H1 (cell line): ENCODE measurements around the gene ZNF283. TPM values are rescaled to one million over a fixed set of nuclear protein-coding genes. Genes with fewer than 3 reads are reported as not detected.

Source experiments
- CTCF ChIA-PET: fragments of 300-600 bp; sonication (Branson Sonifier 250); formaldehyde crosslinking; loops from one replicate; lab custom pipeline; 2021; ENCODE audit not compliant: partially characterized antibody; lab: Charles Lee
- POLR2A ChIA-PET: fragments of 300-600 bp; sonication (Branson Sonifier 250); formaldehyde crosslinking; loops from one replicate; lab custom pipeline; 2021; ENCODE audit warnings: inconsistent platforms; ENCODE audit not compliant: partially characterized antibody; lab: Charles Lee
- DNase-seq, 2 experiments: peaks; one replicate each; pipeline versions ENCODE4 v3.0.0 to v3.0.0-alpha.2; 2010 to 2022; ENCODE audit warnings: low spot score in 2 of 2, low read depth in 1 of 2, mixed read lengths in 1 of 2
- FAIRE-seq: peaks from 2 replicates; lab custom pipeline; 2011; peaks lifted over from hg19 to GRCh38; lab: Jason Lieb, UNC
- H2AFZ ChIP-seq: 2 replicates; pipeline ENCODE4 v1.8.1; 2012; ENCODE audit warnings: low read length, inconsistent platforms
- H2AK5ac ChIP-seq: 2 replicates; pipeline ENCODE4 v1.6.1; 2013; ENCODE audit warnings: low read depth, low read length
- H2BK120ac ChIP-seq: replicated peaks from 2 replicates; pipeline ENCODE3; 2013; ENCODE audit warnings: low read depth, low read length, inconsistent platforms
- H2BK12ac ChIP-seq: 2 replicates; pipeline ENCODE4 v1.6.1; 2013; ENCODE audit warnings: low read depth, low read length
- H2BK15ac ChIP-seq: 2 replicates; pipeline ENCODE4 v1.6.1; 2013; ENCODE audit warnings: low read length
- H2BK20ac ChIP-seq: 2 replicates; pipeline ENCODE4 v1.6.1; 2013; ENCODE audit warnings: low read length
- H2BK5ac ChIP-seq: 2 replicates; pipeline ENCODE4 v1.6.1; 2013; ENCODE audit warnings: low read depth, low read length
- H3K14ac ChIP-seq: 2 replicates; pipeline ENCODE4 v1.6.1; 2013; ENCODE audit warnings: inconsistent platforms; ENCODE audit not compliant: insufficient read length
- H3K18ac ChIP-seq: 2 replicates; pipeline ENCODE4 v1.6.1; 2013; ENCODE audit warnings: low read length; ENCODE audit errors: extremely low read depth
- H3K23ac ChIP-seq: 2 replicates; pipeline ENCODE4 v1.6.1; 2013; ENCODE audit warnings: inconsistent platforms; ENCODE audit not compliant: insufficient read length
- H3K23me2 ChIP-seq: 2 replicates; pipeline ENCODE4 v1.6.1; 2013; ENCODE audit warnings: low read depth, low read length
- H3K27ac ChIP-seq: 2 replicates; pipeline ENCODE4 v1.6.1; 2011; ENCODE audit warnings: low read depth, low read length, inconsistent platforms
- H3K27me3 ChIP-seq, 4 experiments: replicated peaks in 1 of 4; 1 replicate in 1 of 4; 2 replicates in 3 of 4; pipeline versions ENCODE4 v1.6.1 to v1.8.1; 2011 to 2013; ENCODE audit warnings: low read length in 3 of 4, mild to moderate bottlenecking in 3 of 4, inconsistent platforms in 2 of 4, mixed read lengths in 2 of 4, moderate library complexity in 1 of 4; ENCODE audit not compliant: control insufficient read depth in 3 of 4, insufficient read depth in 3 of 4; ENCODE audit errors: extremely low read depth in 1 of 4
- H3K36me3 ChIP-seq, 4 experiments: 2 replicates each; pipeline versions ENCODE4 v1.6.1 to v1.8.1; 2011 to 2013; ENCODE audit warnings: mild to moderate bottlenecking in 4 of 4, low read length in 3 of 4, moderate library complexity in 2 of 4, control low read depth in 1 of 4, inconsistent platforms in 1 of 4; ENCODE audit not compliant: insufficient read depth in 4 of 4, control insufficient read depth in 2 of 4
- H3K4ac ChIP-seq: replicated peaks from 2 replicates; pipeline ENCODE3; 2013; ENCODE audit warnings: low read length, low read depth, mixed read lengths, inconsistent platforms; ENCODE audit not compliant: insufficient read length
- H3K4me1 ChIP-seq, 4 experiments: replicated peaks in 1 of 4; 1 replicate in 1 of 4; 2 replicates in 3 of 4; pipeline versions ENCODE4 v1.6.1 to v1.8.1; 2011 to 2013; ENCODE audit warnings: low read length in 3 of 4, inconsistent platforms in 2 of 4, mixed read lengths in 1 of 4; ENCODE audit not compliant: insufficient read depth in 4 of 4, control insufficient read depth in 3 of 4
- H3K4me2 ChIP-seq, 2 experiments: 2 replicates each; pipeline versions ENCODE4 v1.6.1 to v1.8.1; 2011 to 2013; ENCODE audit warnings: low read depth in 2 of 2, low read length in 2 of 2, control low read depth in 1 of 2, inconsistent platforms in 1 of 2, mild to moderate bottlenecking in 1 of 2; ENCODE audit not compliant: insufficient read depth in 1 of 2
- H3K4me3 ChIP-seq, 4 experiments: fragments of 200-600, 300-600 bp in 1 of 4; sonication (generic), shearing (Covaris generic), sonication (Bioruptor Twin) in 1 of 4; 2 replicates each; pipeline versions ENCODE4 v1.5.1 to v1.8.1; 2011 to 2016; ENCODE audit warnings: low read length in 4 of 4, low read depth in 3 of 4, control low read depth in 2 of 4, inconsistent platforms in 2 of 4, mild to moderate bottlenecking in 2 of 4, mixed read lengths in 1 of 4, moderate library complexity in 1 of 4; ENCODE audit not compliant: insufficient read depth in 2 of 4; ENCODE audit errors: extremely low read depth in 1 of 4
- H3K56ac ChIP-seq: replicated peaks from 2 replicates; pipeline ENCODE3; 2013; ENCODE audit warnings: low read depth, mild to moderate bottlenecking, mixed read lengths, low read length, inconsistent platforms; ENCODE audit not compliant: insufficient read length
- H3K79me1 ChIP-seq: 2 replicates; pipeline ENCODE4 v1.6.1; 2013; ENCODE audit warnings: low read depth, low read length, control low read depth
- H3K79me2 ChIP-seq, 2 experiments: 2 replicates each; pipeline versions ENCODE4 v1.6.1 to v1.8.1; 2012 to 2013; ENCODE audit warnings: low read length in 2 of 2, mild to moderate bottlenecking in 2 of 2, inconsistent platforms in 1 of 2; ENCODE audit not compliant: insufficient read depth in 2 of 2, control insufficient read depth in 1 of 2
- H3K9ac ChIP-seq, 4 experiments: replicated peaks in 1 of 4; 1 replicate in 1 of 4; 2 replicates in 3 of 4; pipeline versions ENCODE4 v1.6.1 to v1.8.1; 2011 to 2013; ENCODE audit warnings: low read depth in 3 of 4, low read length in 3 of 4, control low read depth in 2 of 4, mild to moderate bottlenecking in 2 of 4, moderate library complexity in 2 of 4, inconsistent platforms in 1 of 4; ENCODE audit errors: extremely low read depth in 1 of 4
- H3K9me3 ChIP-seq, 2 experiments: 2 replicates each; pipeline versions ENCODE4 v1.6.1 to v1.8.1; 2012 to 2013; ENCODE audit warnings: mild to moderate bottlenecking in 2 of 2, moderate library complexity in 2 of 2, control low read depth in 1 of 2, inconsistent platforms in 1 of 2, low read depth in 1 of 2, low read length in 1 of 2, mixed read lengths in 1 of 2; ENCODE audit not compliant: insufficient read depth in 2 of 2
- H4K20me1 ChIP-seq, 2 experiments: replicated peaks in 1 of 2; 2 replicates each; pipeline versions ENCODE3 to v1.8.1; 2011 to 2013; ENCODE audit warnings: inconsistent platforms in 2 of 2, low read length in 2 of 2, mild to moderate bottlenecking in 1 of 2; ENCODE audit not compliant: insufficient read depth in 2 of 2, control insufficient read depth in 1 of 2
- H4K5ac ChIP-seq: 2 replicates; pipeline ENCODE4 v1.6.1; 2013; ENCODE audit warnings: low read length, low read depth, mixed read lengths, inconsistent platforms; ENCODE audit not compliant: insufficient read length
- H4K8ac ChIP-seq: 2 replicates; pipeline ENCODE4 v1.8.0; 2013; ENCODE audit warnings: mild to moderate bottlenecking, moderate library complexity, low read length, inconsistent platforms; ENCODE audit not compliant: insufficient read depth; ENCODE audit errors: extremely low read depth
- H4K91ac ChIP-seq: replicated peaks from 2 replicates; pipeline ENCODE3; 2013; ENCODE audit warnings: low read length, mixed read lengths, inconsistent platforms; ENCODE audit not compliant: insufficient read length
- CHD2 ChIP-seq: IDR thresholded peaks from 2 replicates; pipeline ENCODE4 v1.6.1; 2012; ENCODE audit warnings: low read length, improper control_type of control experiment
- ZNF274 ChIP-seq: IDR thresholded peaks from 2 replicates; pipeline ENCODE4 v1.7.0; 2012; ENCODE audit warnings: low read length, borderline replicate concordance; ENCODE audit errors: extremely low read depth
- whole genome bisulfite sequencing, 2 experiments: shearing (Covaris generic) in 1 of 2; methylation state at CpG; one replicate each; pipeline versions ENCODE4 v1.1.6 to v1.1.7; 2013 to 2015; ENCODE audit warnings: low lambda C conversion rate in 2 of 2, mixed read lengths in 2 of 2, inconsistent platforms in 1 of 2, low coverage in 1 of 2, missing lambda C conversion rate in 1 of 2; ENCODE audit not compliant: insufficient replicate concordance in 2 of 2, insufficient coverage in 1 of 2, insufficient read length in 1 of 2; ENCODE audit errors: extremely low coverage in 1 of 2, missing lambda C conversion rate in 1 of 2; 5-methylcytosine and 5-hydroxymethylcytosine counted together
- polyA plus RNA-seq, 7 experiments: library from polyadenylated mRNA; depleted of rRNA in 3 of 7; stranded (reverse) in 5 of 7; unstranded in 2 of 7; fragments of >200 nt in 5 of 7; fragments of 200-250 nt in 2 of 7; gene quantifications; 1 replicate in 5 of 7; 2 replicates in 1 of 7; 4 replicates in 1 of 7; pipeline versions ENCODE4 v1.2.1 to v1.2.3, GENCODE V29; 2011 to 2013; ENCODE audit warnings: missing spikeins in 2 of 7, mixed read lengths in 2 of 7
- total RNA-seq: library from RNA; stranded (reverse); fragmentation: NEBNext Ultra II Directional; extraction: Animal tissue kit (Norgen Biotek cat#: 25700); gene quantifications from 2 replicates; pipeline ENCODE4 v1.2.1, GENCODE V29; 2021

Gene ZNF283
- total and polyA plus RNA-seq, 2 of the 8 experiments (the other 6 are each of a cell fraction or from before 2014, with no cell fraction given), result 1.1 to 4.3 TPM

DNA sequence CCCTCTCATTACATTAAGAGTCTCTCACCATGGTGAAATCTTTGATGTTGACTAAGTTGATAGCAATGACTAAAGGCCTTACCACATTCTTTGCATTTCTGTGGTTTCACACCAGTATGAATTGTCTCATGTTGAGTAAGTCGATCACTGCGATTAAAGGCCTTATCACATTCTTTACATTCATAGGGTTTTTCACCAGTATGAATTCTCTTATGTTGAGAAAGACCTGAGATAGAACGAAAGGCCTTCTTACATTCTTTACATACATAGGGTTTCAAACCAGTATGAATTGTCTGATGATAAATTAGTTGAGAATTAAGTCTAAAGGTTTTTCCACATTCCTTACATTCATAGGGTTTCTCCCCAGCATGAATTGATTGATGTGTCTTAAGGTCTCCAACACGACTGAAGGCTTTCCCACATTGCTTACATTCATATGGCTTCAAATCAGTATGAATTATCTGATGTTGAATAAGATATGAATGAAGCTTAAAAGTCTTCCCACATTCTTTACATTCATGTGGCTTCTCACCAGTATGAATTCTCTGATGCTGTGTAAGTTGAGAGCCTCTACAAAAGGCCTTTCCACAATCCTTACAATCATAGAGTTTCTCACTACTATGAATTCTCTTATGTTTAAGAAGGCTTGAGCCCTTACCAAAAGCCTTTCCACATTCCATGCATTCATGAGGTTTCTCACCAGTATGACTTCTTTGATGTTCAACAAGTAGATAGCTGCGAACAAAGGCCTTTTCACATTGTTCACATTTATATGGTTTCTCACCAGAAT lies 45.6 kb downstream of the ZNF283 start:
- Histone ChIP-seq H2BK120ac (no peak overlapping the region), H3K4me1 (no peaks in the 10 kb centered on the region), H2BK15ac (no peak overlapping the region), H4K8ac (no peak overlapping the region), H3K18ac (no peak overlapping the region), H2BK5ac (no peak overlapping the region), H3K79me2 (no peaks in the 10 kb centered on the region), H3K4ac (no peak overlapping the region), H2AFZ (no peak overlapping the region), H2BK20ac (no peak overlapping the region), H3K36me3 (peaks cover 0 to 8% (median 3%) of the 10 kb centered on the region in 4 experiments; a peak in 3 of 8 replicates), H3K27ac (no peak overlapping the region), H4K20me1 (no peaks in the 10 kb centered on the region), H2BK12ac (no peak overlapping the region), H2AK5ac (no peak overlapping the region), H3K14ac (no peak overlapping the region), H3K4me3 (no peak overlapping the region), H3K9me3 (peaks cover 48 to 56% of the 10 kb centered on the region in 2 experiments), H3K9ac (no peak overlapping the region), H3K23ac (no peak overlapping the region), H3K27me3 (no peaks in the 10 kb centered on the region), H3K79me1 (no peaks in the 10 kb centered on the region), H3K56ac (no peak overlapping the region), H4K5ac (no peak overlapping the region), H4K91ac (no peak overlapping the region), H3K4me2 (no peak overlapping the region), H3K23me2 (no peaks in the 10 kb centered on the region)
- DNase-seq, result no peak
- no peak for FAIRE-seq
- POLR2A ChIA-PET, result no interaction called here
- CTCF ChIA-PET, result interaction anchor here (0.6 to 0.7 kb wide), 2 partner anchors 94 to 140 kb away, joined by 3 read pairs; no protein-coding TSS in a partner anchor
- 88% methylated on average over 5 of the region's 5 CpGs; no CpG with 5 or more reads in 1 of the 2 experiments for WGBS, 2 experiments
- no peak for TF ChIP-seq CHD2
- peak; percentile 96 for TF ChIP-seq ZNF274
